ENCODE data around the gene PDE11A.
"Not testable (repeated sequence)": the region's sequence is repeated elsewhere in the genome, so short reads cannot be mapped to it uniquely, and the experiment has no call there.

The PDE11A gene

DNA sequence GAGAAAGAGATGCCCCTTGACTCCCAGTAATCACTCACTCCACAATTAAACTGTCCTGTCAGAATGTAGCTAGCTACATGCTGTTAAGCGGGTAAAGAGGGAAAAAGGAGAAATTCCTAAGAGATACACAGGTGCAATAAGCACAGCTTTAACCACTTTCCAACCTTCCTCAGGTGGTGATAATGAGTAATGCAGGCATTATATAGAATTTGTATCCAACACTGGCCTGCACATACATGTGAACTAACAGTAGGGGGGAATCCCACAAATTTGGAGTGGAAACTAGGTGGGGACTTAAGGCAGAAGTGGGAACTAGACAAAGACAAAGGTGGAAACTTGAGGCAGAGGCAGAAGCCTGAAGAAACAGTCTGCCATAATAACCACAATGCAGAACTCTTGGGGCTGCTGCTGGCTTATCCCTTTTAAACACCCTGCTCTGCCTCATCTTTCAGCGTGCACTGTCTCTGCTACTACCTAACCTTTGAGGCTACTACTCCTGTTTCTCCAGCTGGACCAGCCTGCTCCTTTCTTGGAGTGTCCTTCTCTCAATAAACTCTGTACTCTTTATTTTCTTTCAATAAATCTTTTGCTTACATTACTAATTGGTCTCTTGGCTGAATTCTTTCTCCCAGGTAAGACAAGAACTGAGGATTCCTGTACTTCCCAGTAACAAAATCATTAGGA lies 259.7 kb downstream of the PDE11A start:
- DNase-seq (ENCODE audit: low read depth) = no peak

- DNase-seq (ENCODE audit: low read depth) = no peak
Observed at GRCh38 chr2:177810906-177811305, 261.7 kb downstream of the PDE11A start.

GRCh38 chr2:177808984-177809809 lies 263.4 kb downstream of the PDE11A start:
- DNase-seq (ENCODE audit: low read depth) = no peak

DNA sequence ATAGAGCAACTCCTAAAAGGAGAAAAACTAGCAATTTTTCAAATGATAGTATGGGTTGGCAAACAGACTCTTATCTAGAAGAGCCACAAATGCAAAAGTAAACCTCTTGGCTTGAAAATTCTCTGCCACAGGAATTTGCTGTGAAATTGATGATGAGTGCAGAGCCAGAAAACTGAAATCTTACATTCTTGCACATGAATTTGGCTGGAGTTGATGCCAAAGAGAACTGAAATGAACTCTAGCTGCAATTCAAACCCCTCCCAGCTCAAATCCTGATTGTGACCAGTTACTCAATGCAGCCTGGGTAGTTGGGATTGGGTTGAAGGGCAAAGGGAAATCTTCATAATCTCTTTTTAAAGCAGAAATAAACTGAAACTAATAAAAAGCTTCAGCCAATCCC lies 266.6 kb downstream of the PDE11A start:
- DNase-seq (ENCODE audit: low read depth) = no peak

GRCh38 chr2:177799531-177799930 lies 273.0 kb downstream of the PDE11A start:
- DNase-seq (ENCODE audit: low read depth) = no peak

GRCh38 chr2:177797808-177798207 lies 274.8 kb downstream of the PDE11A start:
- DNase-seq (ENCODE audit: low read depth) = no peak

DNA sequence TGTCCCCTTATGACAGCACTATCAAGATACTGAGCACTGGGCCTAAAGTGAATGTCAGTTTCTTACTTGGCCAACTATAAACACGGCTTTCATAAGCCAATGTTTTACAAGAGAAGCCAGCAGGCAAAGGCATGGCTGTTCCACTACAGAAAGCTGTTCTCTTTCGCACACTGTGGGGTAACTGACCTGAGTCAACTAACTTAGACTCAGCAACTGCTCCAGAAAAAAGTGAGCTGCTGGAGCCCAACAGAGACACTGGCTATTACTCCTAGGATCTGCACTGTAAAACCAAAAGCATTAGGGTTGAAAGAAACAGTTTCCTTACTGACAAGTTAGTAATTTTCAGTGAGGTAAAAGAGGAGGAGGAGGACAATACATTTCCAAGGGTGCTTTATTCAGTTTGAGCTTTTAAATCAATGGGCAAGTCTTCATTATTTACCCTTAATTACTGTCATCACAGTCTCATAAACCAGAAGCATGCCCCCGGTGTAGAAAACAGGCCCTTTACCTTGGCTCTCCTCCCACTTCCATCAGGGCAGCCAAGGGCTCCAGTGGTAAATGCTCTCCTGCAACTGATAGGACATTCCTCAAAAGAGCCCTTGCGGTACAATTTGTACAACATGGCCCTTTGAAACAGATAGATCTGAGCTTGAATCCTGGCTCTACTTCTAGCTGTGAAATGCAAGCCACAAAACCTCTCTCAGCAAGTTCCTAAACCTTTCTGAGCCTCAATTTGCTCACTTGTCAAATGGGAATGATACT lies 275.7 kb downstream of the PDE11A start:
- no peak for DNase-seq (ENCODE audit: low read depth)

DNA sequence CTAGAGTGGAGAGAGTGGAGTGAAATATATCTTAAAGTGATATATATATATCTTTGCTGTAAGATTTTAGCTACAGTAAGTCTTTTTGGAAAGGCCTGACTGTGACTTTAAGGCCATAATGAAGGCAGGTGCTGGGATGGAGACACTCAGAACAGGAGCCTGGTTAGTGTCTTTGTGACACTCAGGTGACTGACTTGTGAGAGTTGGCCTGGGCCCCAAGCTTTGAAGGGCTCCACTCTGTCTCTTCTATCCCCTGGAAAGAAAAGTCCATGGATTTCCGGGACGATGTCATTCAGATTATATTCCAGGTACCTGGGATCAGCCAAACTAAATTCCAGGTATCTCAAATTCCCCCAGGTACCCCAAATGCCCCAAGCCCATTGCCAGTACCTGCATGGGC lies 276.6 kb downstream of the PDE11A start:
- no peak for DNase-seq (ENCODE audit: low read depth)

GRCh38 chr2:177785143-177785542 lies 287.4 kb downstream of the PDE11A start:
- DNase-seq (ENCODE audit: low read depth) = not testable (repeated sequence)

DNA sequence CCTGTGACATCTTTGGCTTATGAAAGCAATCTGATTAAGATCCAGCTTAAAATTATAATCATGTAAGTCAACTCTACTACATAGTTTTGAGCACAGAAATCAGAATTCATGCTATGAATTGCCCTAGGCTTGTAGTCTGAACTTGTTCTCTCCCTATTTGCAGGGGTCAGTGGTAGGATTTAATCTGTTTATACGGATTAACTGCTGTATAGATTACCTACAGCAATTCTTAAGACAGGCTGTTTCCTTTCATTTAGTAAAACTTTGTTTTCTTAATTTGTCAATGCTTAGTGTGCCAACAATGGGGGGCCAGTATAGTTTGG lies 287.9 kb downstream of the PDE11A start:
- DNase-seq (ENCODE audit: low read depth) = no peak

- no peak for DNase-seq (ENCODE audit: low read depth)
Observed at GRCh38 chr2:177783835-177784744, 288.5 kb downstream of the PDE11A start.

DNA sequence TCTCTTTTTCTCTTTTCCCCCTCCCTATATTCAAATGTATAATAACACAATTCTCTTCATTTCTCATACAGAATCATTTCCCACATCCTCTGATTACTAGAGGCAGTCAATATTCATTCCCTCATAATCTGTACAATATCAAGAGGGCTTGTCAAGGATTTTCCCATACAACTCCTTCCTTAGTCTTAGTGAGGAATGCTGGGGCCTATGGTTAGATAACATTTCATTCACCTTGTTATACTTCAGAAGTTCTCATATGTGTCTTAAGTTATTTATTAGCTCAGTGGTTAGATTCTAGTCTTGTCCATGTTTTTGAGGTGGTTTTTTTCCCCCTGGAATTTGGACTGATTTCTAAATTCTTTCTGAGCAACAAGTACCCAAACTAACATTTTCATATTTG lies 289.5 kb downstream of the PDE11A start:
- DNase-seq (ENCODE audit: low read depth) = no peak

DNA sequence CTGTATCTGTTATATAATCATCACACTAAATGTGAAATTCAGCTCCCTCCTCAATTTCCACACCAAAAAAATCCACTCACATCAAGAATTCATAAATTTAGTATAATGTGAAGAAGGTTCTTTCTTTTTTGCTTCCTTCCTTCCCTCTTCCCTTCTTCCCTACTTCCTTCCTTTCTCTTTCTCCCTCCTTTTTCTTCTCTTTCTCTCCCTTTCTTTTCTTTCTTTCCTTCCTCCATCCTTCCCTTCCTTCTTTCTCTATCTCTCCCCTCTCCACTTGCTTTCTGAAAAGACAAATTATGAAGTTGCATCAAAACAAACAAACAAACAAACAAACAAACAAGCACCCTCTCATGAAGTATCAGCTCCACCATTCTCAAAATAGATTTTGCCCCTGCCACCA lies 290.0 kb downstream of the PDE11A start:
- DNase-seq (ENCODE audit: low read depth) = no peak

DNA sequence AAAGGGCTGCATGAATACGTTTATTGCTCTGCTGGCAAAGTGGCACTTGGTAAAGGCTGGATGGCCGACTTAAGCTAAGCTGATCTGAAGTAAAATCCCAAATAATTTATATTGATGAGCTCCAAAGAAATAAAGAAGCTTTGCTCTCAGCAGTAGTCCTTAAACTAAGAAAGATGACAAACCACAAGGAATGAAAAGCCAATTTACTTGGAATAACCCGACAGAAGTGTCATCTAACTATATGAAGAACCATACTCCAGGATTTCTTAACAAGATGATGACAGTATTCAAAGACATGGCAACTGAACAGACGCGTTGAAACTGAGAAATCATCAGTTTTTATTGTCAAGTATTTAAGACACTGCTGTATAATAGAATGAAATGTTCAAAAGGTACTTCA lies 294.1 kb downstream of the PDE11A start:
- no peak for DNase-seq (ENCODE audit: low read depth)

DNA sequence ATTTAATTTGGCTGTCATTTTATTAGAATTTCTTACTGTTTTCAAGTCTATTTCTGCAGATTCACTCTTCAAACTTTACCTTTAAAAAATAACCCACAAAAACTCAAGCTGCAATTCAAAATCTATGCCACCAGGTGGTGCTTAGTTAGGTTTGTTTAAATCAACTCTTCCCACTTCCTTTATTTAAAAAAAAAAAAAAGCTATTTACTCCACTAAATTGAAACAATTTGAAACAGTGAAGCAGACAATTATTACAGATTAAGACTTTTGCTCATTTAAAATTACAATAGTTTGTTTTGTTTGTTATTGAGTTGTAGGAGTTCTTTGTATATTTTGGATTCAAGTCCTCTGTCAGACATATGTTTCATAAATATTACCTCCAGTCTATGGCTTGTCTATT lies 300.0 kb downstream of the PDE11A start:
- DNase-seq (ENCODE audit: low read depth) = no peak

- DNase-seq (ENCODE audit: low read depth) = no peak
Observed at GRCh38 chr2:177771191-177771590, 301.4 kb downstream of the PDE11A start.

DNA sequence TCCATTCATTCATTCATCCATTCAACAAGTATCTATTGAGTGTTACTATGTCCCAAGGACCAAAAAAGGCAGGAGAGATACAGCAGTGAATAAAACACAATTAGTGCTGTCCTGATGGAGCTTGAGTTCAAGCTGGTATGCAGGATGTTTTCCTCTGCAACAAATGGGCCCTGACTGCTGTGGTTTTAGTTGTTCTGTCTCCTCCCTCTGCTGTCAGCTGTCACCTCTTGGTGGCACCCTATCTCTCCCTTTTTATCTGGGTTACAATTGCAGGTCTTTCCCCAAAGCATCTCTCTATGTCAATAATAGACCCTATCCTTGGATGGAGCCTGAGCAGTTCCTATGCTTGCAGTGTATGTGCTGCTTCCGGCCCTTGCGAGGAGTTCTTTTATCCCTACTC lies 304.8 kb downstream of the PDE11A start:
- no peak for DNase-seq (ENCODE audit: low read depth)

- DNase-seq (ENCODE audit: low read depth) = no peak
Observed at GRCh38 chr2:177765698-177766097, 306.9 kb downstream of the PDE11A start.

- peak; percentile 39 for DNase-seq (ENCODE audit: low read depth)
Observed at GRCh38 chr2:177763531-177764265, 308.9 kb downstream of the PDE11A start.

GRCh38 chr2:177759443-177759842 lies 313.1 kb downstream of the PDE11A start:
- DNase-seq (ENCODE audit: low read depth) = no peak
